COR-L47 (cell line): Measurements from ENCODE around the gene ELF2.
"Not testable (repeated sequence)": the region's sequence is repeated elsewhere in the genome, so short reads cannot be mapped to it uniquely, and the experiment has no call there.

Source experiments
- DNase-seq: peaks from one replicate; lab custom pipeline; 2025; lab: John Stamatoyannopoulos, UW

The ELF2 gene

GRCh38 chr4:139078926-139079325, 98.1 kb downstream of the ELF2 start:
- DNase-seq, result no peak

GRCh38 chr4:139077567-139078355, 99.3 kb downstream of the ELF2 start:
- no peak for DNase-seq

DNA sequence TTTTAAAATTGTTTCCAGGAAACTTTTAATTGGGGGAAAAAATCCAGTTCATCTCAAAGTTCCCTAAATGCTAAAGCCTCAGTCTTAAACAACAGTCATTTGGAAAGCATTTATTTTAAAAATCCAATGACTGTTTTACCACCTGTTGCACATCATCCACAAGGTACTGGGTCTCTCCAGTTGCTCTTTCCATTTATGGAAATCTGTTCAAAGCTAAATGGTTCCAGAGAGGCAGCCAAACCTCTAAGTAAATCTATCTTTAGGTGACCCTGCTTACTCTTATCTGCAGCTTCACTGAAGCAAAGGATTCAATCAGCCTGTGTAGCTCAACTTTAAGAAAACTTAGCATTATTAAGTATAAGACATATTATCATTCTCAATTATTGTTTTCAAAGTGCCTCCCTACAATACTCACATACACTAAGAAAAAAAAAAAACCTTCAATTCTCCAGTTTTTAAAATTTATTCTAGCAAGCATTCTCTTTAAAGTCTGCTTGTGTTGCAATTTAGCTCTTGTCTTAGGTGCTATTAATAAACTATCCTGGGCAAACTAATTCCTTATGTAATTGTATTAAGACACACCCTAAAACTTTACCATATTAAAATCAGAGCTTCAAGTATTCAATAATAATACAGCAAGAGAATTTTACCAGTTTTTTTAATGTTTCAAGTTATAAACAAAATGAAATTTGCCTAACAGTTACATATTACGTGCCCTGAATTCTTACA, 100.8 kb downstream of the ELF2 start:
- DNase-seq, result no peak

- DNase-seq, result no peak
Observed at GRCh38 chr4:139060591-139060990, 116.4 kb downstream of the ELF2 start.

GRCh38 chr4:139059026-139059425, 118.0 kb downstream of the ELF2 start:
- DNase-seq, result not testable (repeated sequence)

DNA sequence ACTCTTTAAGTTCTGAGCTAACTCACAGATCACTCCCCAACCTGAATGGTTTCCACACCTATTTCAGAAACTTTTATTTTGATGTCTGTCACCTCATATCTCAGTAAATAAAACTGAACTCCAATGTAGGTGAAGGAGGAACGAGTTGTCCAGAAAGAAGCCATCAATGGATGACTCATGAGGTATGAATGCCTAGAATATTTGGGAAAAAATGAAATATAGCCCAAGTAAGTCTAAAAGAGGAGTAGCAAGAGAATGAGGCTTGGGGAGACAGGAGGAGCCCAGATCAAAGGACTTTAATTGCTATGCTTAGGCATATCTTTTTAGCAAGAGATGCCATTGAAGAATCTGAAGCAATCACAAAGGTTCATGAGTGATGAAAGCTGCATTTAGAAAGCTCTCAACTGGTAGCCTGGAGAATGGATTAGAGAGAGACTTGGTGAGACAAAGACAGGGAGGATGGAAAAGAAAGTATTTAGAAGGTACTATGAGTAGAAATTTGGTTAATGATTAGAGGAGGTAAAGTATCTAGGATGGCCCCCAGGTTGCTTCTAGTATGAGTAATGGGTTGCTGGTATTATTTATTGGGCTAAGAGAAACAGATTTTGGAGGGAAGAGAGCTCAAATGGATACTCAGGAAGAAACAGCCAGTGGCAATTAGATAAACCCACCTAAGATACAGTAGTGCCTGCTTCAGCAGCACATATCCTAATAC, 122.1 kb downstream of the ELF2 start:
- no peak for DNase-seq

- DNase-seq, result no peak
Observed at GRCh38 chr4:139053909-139054308, 123.1 kb downstream of the ELF2 start.

GRCh38 chr4:139050446-139050845, 126.6 kb downstream of the ELF2 start:
- DNase-seq, result no peak

DNA sequence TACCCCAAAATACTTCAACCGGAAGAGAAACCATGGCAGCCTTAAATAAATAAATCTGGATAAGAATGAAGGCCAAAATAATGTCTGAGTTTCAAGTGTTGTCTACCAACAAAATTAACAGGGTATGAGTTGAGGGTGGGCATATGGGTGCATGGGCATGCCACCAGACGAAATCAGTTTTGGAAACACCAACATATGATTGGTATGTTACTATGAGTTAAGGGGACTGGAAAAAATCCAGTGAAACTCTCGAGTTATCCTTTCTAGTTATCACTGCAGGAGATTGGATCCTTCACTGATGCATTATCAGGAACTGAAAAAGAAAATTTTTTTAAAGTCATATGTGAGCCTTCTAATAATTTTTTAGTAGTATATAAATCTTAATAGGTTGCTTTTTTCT, 129.0 kb downstream of the ELF2 start:
- no peak for DNase-seq

DNA sequence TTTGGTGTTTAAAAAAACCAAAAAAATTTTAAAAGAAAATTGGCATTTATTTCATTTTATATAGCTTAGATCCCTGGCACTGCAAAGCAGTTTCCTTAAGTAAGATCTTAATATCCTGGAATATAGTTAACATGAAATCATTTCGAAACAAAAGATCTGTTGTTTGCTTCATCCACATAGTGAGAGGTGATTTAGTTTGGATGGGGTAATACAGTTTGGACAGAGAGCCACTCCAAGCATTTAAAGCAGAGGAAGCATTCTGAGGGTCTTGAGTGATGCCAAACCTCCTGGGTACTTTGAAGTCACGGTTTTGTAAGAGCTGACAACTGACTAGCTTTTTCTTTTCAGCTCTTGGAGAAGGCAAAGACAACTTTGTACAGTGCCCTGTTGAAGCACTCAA, 132.7 kb downstream of the ELF2 start:
- DNase-seq, result no peak

- DNase-seq, result no peak
Observed at GRCh38 chr4:139042981-139043460, 134.0 kb downstream of the ELF2 start.

GRCh38 chr4:139038874-139039443, 138.1 kb downstream of the ELF2 start:
- no peak for DNase-seq

DNA sequence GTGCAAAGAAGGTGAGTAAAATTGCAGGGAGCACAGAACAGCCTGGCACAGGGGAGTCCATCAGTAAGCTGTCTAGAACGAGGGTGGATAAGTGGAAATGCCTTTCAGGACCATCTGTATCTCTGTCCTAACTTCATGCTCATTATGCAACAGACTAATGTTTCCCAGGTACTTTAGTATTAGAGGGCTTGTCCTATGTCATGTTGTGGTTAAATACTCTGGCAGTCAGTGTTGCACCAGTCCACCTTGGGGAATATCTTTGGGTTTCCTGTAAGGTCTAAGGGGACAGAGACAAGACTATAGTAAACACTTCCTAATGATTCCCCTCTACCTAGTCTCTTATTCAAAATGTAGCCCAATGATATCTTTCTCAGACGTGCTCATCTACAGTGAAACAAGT, 140.1 kb downstream of the ELF2 start:
- no peak for DNase-seq

- DNase-seq, result no peak
Observed at GRCh38 chr4:139035650-139036049, 141.4 kb downstream of the ELF2 start.

GRCh38 chr4:139030614-139031235, 146.3 kb downstream of the ELF2 start:
- peak; percentile 76 for DNase-seq

GRCh38 chr4:139029866-139030363, 147.1 kb downstream of the ELF2 start:
- not testable (repeated sequence) for DNase-seq

- DNase-seq, result no peak
Observed at GRCh38 chr4:139028191-139028661, 148.8 kb downstream of the ELF2 start.

GRCh38 chr4:139027776-139028175, 149.2 kb downstream of the ELF2 start:
- DNase-seq, result no peak

- DNase-seq, result no peak
Observed at GRCh38 chr4:139025841-139026240, 151.2 kb downstream of the ELF2 start.

- no peak for DNase-seq
Observed at GRCh38 chr4:139024686-139025085, 152.3 kb downstream of the ELF2 start.

DNA sequence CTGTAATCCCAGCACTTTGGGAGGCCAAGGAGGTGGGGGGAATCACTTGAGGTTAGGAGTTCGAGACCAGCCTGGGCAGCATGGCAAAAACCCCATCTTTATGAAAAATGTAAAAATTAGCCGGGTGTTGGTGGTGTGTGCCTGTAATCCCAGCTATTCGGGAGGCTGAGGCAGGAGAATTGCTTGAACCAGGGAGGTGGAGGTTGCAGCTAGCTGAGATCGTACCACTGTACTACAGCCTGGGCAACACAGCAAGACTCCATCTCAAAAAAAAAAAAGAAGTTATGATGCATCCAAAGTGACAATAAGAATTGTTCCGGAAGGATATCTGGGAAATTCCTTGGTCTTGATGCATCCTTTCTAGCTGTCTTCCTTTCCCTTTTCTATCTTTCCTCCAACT, 154.2 kb downstream of the ELF2 start:
- DNase-seq, result no peak

GRCh38 chr4:139021071-139021470, 155.9 kb downstream of the ELF2 start:
- not testable (repeated sequence) for DNase-seq
